Fibroblast of lung (primary cell): ENCODE measurements around the gene FSTL4. TPM values are rescaled to one million over a fixed set of nuclear protein-coding genes. Genes with fewer than 3 reads are reported as not detected.

Experiments
- DNase-seq, 2 donors: peaks; one replicate each; pipeline versions ENCODE4 v3.0.0 to v3.0.0-alpha.2; 2010; ENCODE audit warnings: low read depth in 2 of 2
- H2AFZ ChIP-seq: 2 replicates; pipeline ENCODE4 v1.5.1; 2012; ENCODE audit warnings: low read length, control low read depth, inconsistent platforms
- H3K27ac ChIP-seq: 2 replicates; pipeline ENCODE4 v1.5.1; 2011; ENCODE audit warnings: low read length, control low read depth; ENCODE audit not compliant: insufficient read depth
- H3K27me3 ChIP-seq: 2 replicates; pipeline ENCODE4 v1.5.1; 2011; ENCODE audit warnings: mild to moderate bottlenecking, low read length; ENCODE audit not compliant: control insufficient read depth, insufficient read depth
- H3K36me3 ChIP-seq: 2 replicates; pipeline ENCODE4 v1.5.1; 2011; ENCODE audit warnings: low read length; ENCODE audit not compliant: control insufficient read depth, insufficient read depth
- H3K4me1 ChIP-seq: 2 replicates; pipeline ENCODE4 v1.5.1; 2011; ENCODE audit warnings: low read length; ENCODE audit not compliant: control insufficient read depth, insufficient read depth; ENCODE audit errors: extremely low read depth
- H3K4me2 ChIP-seq: 2 replicates; pipeline ENCODE4 v1.5.1; 2011; ENCODE audit warnings: low read length, control low read depth; ENCODE audit not compliant: insufficient read depth; ENCODE audit errors: extremely low read depth
- H3K4me3 ChIP-seq, 4 experiments: fragments of 200-600 bp in 1 of 4; sonication (generic) in 1 of 4; replicated peaks in 1 of 4; 2 replicates each; pipeline ENCODE4 v1.5.1; 2011 to 2016; ENCODE audit warnings: low read length in 4 of 4, low read depth in 3 of 4, mild to moderate bottlenecking in 3 of 4, control low read depth in 2 of 4, inconsistent platforms in 1 of 4, mixed read lengths in 1 of 4; ENCODE audit not compliant: insufficient read depth in 1 of 4; ENCODE audit errors: control extremely low read depth in 1 of 4
- H3K79me2 ChIP-seq: 2 replicates; pipeline ENCODE4 v1.5.1; 2012; ENCODE audit warnings: mild to moderate bottlenecking, low read length, inconsistent platforms; ENCODE audit not compliant: control insufficient read depth, insufficient read depth
- H3K9ac ChIP-seq: 2 replicates; pipeline ENCODE4 v1.5.1; 2011; ENCODE audit warnings: mild to moderate bottlenecking, low read length, control low read depth; ENCODE audit not compliant: insufficient read depth
- H3K9me3 ChIP-seq: 2 replicates; pipeline ENCODE4 v1.5.1; 2012; ENCODE audit warnings: low read depth, low read length; ENCODE audit not compliant: control insufficient read depth, insufficient read depth
- H4K20me1 ChIP-seq: 2 replicates; pipeline ENCODE4 v1.5.1; 2011; ENCODE audit warnings: low read length; ENCODE audit not compliant: control insufficient read depth, insufficient read depth; ENCODE audit errors: extremely low read depth
- EZH2 ChIP-seq: IDR thresholded peaks from 2 replicates; pipeline ENCODE4 v1.5.1; 2012; ENCODE audit warnings: low read length, control low read depth, mild to moderate bottlenecking; ENCODE audit errors: missing control alignments
- polyA plus RNA-seq, 2 donors: library from polyadenylated mRNA; depleted of rRNA in 1 of 2; stranded (reverse) in 1 of 2; unstranded in 1 of 2; fragments of >200 nt; gene quantifications; 2 replicates each; pipeline ENCODE4 v1.2.1, GENCODE V29; 2011 to 2012; ENCODE audit warnings: missing spikeins in 1 of 2
- total RNA-seq: library from RNA; depleted of rRNA; stranded (reverse); fragments of >200 nt; gene quantifications from 2 replicates; pipeline ENCODE4 v1.2.1, GENCODE V29; 2014
- TF ChIP-seq, protein P1 (sequence below), 2 donors: IDR thresholded peaks in 1 of 2; conservative IDR thresholded peaks in 1 of 2; 1 replicate in 1 of 2; 2 replicates in 1 of 2; pipeline ENCODE4 v1.5.1; 2011 to 2012; ENCODE audit warnings: low read length in 2 of 2, control low read depth in 1 of 2, inconsistent platforms in 1 of 2, low read depth in 1 of 2, mild to moderate bottlenecking in 1 of 2

Gene FSTL4
- total and polyA plus RNA-seq, 2 donors (not counting 1 experiment from before 2014, with no cell fraction given) = 0.17 to 0.33 TPM

DNA sequence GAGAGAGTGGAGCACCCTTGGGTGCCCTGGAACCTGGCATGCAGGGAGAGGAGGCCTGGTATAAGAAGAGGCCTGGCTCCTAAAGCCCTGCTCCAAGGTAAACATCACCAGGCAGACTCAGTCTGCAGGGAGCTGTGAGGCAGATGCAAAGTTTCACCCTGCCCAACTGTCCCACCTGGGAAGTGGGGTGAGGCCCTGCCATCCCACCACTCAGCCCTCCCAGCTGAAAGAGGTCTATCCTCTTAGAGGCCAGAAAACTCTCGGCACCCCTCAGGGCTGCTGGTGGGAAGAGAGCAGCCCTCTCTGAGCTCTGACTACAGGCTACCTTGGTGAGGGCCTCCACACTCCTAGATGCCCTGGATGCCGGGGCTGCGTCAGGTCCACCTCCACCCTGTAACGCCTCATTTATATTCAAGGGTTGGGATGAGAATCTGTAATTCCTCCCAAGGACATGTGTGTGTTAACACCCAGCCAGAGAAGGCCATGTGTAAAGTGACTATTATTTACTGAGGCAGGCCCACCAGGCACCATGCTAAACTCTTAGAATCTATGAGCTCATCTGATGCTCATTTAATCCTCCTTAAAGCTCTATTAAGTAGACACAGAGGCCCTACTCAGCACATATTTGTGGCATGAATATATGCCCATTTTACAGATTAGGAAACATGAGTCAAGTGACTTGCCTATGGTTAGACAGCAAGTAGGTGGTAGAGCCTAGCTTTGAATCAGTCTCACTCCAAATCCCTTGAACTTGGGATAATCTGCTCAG lies 205.9 kb downstream of the FSTL4 start:
- no peaks in the 10 kb centered on the region for H3K9me3 ChIP-seq
- no peaks in the 10 kb centered on the region for H4K20me1 ChIP-seq
- no peak overlapping the region for H3K9ac ChIP-seq
- H3K27ac ChIP-seq = no peak overlapping the region
- no peaks in the 10 kb centered on the region for H3K79me2 ChIP-seq
- DNase-seq = peak in 1 of 2 donors; percentile 2
- no peaks in the 10 kb centered on the region for H3K4me1 ChIP-seq
- H3K27me3 ChIP-seq = no peaks in the 10 kb centered on the region
- no peak overlapping the region for H3K4me2 ChIP-seq
- no peaks in the 10 kb centered on the region for H3K36me3 ChIP-seq
- H2AFZ ChIP-seq = no peak overlapping the region
- H3K4me3 ChIP-seq = no peak overlapping the region
- TF ChIP-seq EZH2 = no peak
- TF ChIP-seq, protein P1, sequence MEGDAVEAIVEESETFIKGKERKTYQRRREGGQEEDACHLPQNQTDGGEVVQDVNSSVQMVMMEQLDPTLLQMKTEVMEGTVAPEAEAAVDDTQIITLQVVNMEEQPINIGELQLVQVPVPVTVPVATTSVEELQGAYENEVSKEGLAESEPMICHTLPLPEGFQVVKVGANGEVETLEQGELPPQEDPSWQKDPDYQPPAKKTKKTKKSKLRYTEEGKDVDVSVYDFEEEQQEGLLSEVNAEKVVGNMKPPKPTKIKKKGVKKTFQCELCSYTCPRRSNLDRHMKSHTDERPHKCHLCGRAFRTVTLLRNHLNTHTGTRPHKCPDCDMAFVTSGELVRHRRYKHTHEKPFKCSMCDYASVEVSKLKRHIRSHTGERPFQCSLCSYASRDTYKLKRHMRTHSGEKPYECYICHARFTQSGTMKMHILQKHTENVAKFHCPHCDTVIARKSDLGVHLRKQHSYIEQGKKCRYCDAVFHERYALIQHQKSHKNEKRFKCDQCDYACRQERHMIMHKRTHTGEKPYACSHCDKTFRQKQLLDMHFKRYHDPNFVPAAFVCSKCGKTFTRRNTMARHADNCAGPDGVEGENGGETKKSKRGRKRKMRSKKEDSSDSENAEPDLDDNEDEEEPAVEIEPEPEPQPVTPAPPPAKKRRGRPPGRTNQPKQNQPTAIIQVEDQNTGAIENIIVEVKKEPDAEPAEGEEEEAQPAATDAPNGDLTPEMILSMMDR (conservative IDR thresholded peaks at IDR 0.05 in 1 of 2, IDR thresholded peaks at IDR 0.05 in 1 of 2; ENCODE audit: low read depth in 1 of 2, low read length in 2 of 2) = no peak

DNA sequence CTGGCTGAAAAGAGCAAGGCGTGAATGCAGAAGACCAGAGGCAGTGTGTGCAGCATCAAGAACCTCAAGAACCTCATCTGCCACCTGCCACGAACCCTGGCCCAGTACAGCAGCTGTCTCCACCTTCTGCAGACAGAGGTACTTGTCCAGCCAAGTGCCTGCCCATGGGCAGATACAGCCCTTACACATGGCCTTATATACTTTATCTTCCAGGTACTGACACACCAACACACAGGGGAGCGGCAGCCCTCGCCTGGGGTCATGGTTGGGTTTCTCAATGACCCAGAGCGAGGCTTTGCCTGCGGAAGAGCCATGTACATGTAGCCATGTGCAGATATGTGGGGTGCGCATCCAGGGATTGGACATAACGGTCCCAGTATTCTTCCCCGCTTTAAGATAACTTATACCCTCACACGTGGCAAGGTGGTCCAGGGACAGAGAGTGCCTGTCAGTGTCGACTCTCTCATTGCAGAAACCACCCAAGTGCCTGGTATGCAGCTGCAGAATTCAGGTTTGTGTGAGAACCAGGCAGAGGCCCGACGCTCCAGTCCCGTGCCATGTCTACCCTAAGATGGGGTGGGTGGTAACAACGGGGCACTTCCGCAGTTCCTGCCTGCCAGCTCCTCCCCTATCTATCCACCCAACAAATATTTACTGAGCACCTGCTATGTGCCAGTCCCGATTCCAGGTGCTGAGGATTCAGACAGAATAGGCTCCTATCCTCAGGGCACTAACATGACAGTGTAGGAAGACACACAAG lies 206.9 kb downstream of the FSTL4 start:
- no peaks in the 10 kb centered on the region for H3K4me1 ChIP-seq
- no peak overlapping the region for H2AFZ ChIP-seq
- H3K4me2 ChIP-seq = no peak overlapping the region
- no peak overlapping the region for H3K4me3 ChIP-seq
- H3K27ac ChIP-seq = no peak overlapping the region
- H3K36me3 ChIP-seq = no peaks in the 10 kb centered on the region
- H3K9ac ChIP-seq = no peak overlapping the region
- no peak for DNase-seq
- no peaks in the 10 kb centered on the region for H3K27me3 ChIP-seq
- TF ChIP-seq, protein P1 (conservative IDR thresholded peaks at IDR 0.05 in 1 of 2, IDR thresholded peaks at IDR 0.05 in 1 of 2; ENCODE audit: low read depth in 1 of 2, low read length in 2 of 2) = no peak
- no peak for TF ChIP-seq EZH2
- H3K9me3 ChIP-seq = no peaks in the 10 kb centered on the region
- no peaks in the 10 kb centered on the region for H4K20me1 ChIP-seq
- H3K79me2 ChIP-seq = no peaks in the 10 kb centered on the region

DNA sequence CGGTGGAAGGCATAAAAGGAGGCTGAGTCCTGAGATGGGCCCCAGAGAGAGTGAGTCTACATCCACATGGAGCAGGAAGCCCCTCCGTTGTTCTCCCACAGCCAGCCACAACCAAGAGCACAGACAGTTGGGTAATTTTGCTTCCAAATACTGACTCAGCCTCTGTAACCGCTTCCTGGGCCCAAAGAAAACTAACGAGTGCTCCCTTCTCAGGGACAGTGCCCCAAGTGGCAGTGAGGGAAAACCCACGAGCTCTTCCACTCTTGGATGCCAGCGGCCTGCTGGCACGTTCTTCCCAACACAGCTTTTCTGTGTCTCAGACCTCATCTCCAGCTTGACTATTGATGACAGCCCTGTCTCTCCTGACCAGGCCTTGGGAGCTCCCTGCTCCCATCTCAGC lies 207.6 kb downstream of the FSTL4 start:
- Histone ChIP-seq H2AFZ (no peak overlapping the region), H3K9me3 (no peaks in the 10 kb centered on the region), H3K4me3 (no peak overlapping the region), H3K36me3 (no peaks in the 10 kb centered on the region), H3K4me1 (no peaks in the 10 kb centered on the region), H4K20me1 (no peaks in the 10 kb centered on the region), H3K9ac (no peak overlapping the region), H3K4me2 (no peak overlapping the region), H3K79me2 (no peaks in the 10 kb centered on the region), H3K27me3 (no peaks in the 10 kb centered on the region), H3K27ac (no peak overlapping the region)
- TF ChIP-seq, protein P1 (conservative IDR thresholded peaks at IDR 0.05 in 1 of 2, IDR thresholded peaks at IDR 0.05 in 1 of 2; ENCODE audit: low read depth in 1 of 2, low read length in 2 of 2) = no peak
- no peak for TF ChIP-seq EZH2
- DNase-seq = peak in 1 of 2 donors; percentile 9
